Fibroblast of skin of abdomen (primary cell): Measurements from ENCODE around the gene KRTAP5-4.
A peak's percentile ranks its signal among the peaks of the same experiment; 100 is the strongest.
"Not testable (repeated sequence)": the region's sequence is repeated elsewhere in the genome, so short reads cannot be mapped to it uniquely, and the experiment has no call there.

ENCODE experiments used
- DNase-seq: peaks from one replicate; pipeline ENCODE4 v3.0.0-alpha.2; 2013

The KRTAP5-4 gene

DNA sequence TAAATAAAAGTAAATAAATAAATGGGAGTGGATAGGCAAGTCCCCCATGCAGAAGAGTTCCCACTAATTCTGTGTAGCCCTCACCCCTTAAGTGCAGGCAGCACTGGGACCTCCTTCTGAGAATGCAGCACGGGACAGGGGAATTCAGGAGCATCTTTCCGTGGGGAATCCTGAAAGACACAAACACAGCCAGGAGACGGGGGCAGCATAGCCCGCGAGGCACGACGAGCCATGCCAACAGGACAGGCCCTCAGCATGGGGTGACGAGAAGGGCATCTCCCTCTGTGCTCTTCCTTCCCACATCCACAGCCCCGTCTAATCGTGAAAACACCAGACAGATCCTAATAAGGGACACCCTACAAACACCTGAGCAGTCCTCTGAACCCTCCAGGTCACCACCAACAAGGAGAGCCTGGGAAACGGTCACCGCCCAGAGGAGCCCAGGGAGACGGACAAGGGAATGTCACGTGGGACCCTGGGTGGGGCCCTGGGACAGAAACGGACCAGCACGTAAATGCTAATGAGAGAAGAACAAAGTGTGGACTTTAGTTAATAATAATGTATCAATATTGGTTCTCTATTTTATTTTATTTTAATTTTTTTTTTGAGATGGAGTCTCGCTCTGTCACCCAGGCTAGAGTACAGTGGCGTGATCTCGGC, 14.5 kb upstream of the KRTAP5-4 start:
- no peak for DNase-seq

DNA sequence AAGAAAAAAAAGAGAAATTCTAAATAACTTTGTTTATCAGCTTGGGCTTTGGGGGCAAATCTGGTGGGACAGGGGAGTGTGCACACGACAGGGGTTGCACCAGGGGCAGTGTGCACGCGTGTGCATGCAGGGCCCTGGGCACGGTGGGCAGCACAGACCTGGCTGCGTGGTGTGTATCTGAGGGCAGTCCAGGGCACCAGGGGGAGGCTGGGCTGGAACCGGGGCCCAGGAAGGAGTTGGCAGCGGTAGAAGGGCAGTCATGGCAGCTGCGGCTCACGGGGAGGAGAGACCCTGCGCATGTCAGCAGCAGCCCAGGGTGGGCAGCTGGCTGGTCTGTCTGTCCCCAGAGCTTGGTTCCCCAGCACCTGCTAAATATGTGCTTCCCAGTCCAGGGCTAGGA, 11.9 kb upstream of the KRTAP5-4 start:
- no peak for DNase-seq

DNA sequence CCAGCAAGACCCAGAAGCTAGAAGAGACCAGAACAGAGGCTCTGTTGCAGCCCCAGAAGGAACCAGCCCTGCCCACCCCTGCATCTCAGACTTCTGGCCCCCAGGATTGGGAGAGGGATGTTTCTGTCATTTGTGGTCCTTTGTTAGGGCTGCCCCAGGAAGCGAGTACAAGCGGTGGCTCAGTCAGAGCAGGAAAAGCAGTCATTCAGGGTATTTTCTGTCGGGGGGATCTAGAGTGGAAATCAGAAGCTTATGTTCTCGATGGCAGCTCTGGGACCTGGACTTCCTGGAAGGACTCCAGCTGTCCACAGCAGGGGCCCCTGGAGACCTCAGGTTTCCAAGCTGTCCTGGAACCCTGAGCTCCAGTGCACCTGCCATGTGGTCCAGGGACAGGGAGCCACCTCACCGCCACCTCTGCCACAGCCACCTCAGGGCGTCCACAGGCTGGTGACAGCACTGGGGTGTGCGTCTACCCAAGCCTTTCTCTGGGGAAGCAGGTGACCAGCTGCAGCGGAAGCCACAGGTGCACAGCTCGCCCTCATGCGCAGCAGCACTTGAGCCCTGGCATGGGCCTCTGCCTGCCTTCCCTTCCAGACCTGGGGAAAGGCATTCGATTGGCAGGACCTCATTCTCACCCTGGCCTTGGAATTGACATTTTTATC, 10.2 kb upstream of the KRTAP5-4 start:
- DNase-seq, result no peak

DNA sequence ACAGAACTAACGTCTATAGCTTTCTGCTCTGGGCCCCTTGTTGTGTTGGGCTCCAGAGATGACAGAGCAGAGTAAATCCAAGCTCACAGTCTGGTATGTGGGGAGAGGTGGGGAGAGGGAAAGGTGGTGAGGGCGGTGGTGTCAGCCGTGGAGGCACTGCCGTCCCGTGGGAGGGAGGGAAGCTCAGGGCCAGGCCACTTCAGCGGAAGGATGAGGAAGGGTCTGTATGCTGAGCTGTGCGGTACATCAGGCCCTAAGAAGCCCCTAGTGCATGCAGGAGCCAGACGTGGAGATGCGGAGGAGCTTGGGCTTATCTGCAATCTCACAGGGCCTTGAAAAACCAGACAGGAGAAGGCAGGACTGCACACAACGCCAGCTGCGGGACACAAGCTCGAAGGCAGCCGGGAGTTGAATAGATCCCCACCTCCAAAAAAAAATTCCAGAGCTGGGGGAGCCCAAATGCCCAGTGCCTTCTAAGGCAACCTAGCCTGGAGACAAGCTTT, 9.2 kb upstream of the KRTAP5-4 start:
- no peak for DNase-seq

DNA sequence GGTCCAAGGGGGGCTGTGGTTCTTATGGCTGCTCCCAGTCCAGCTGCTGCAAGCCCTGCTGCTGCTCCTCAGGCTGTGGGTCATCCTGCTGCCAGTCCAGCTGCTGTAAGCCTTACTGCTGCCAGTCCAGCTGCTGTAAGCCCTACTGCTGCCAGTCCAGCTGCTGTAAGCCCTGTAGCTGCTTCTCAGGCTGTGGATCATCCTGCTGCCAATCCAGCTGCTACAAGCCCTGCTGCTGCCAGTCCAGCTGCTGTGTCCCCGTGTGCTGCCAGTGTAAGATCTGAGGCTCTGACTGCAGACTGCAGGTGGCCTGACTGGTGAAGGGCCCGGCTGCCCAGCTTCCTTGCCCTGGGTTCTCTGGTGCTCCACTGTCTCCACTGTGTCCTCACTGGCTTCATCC, 8.3 kb upstream of the KRTAP5-4 start:
- DNase-seq, result no peak

DNA sequence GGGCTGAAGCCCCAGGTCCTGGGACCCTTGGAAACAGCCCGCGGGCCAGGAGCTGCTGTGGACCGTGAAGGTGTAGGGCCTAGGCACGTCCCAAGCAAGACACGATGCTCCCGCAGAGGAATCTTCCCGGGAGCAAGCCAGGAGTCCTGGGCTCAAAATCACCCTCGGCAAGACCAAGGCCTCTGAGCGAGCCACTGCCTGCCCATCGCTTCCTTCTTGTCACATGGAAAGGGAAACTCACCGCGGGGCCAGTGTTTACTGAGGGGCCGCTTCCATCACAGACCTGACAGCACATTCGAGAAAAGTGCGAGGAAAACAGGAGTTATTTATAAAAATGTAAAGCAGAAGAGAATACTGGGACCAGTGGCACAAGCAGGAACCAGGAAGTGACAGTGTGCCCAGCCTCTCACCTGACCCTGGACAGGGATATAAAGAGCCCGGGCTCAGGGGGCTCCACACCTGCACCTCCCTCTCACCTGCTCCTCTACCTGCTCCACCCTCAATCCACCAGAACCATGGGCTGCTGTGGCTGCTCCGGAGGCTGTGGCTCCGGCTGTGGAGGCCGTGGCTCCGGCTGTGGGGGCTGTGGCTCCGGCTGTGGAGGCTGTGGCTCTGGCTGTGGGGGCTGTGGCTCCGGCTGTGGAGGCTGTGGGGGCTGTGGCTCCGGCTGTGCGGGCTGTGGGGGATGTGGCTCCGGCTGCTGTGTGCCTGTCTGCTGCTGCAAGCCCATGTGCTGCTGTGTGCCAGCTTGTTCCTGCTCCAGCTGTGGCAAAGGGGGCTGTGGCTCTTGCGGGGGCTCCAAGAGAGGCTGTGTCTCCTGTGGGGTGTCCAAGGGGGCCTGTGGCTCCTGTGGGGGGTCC, 7.6 kb upstream of the KRTAP5-4 start, which contains the start of gene KRTAP5-5:
KRTAP5-5 (plus strand) TSS at position 450 of the 860 bp plus-strand sequence; CDS start at position 516, 66 bp downstream.
- no peak for DNase-seq

DNA sequence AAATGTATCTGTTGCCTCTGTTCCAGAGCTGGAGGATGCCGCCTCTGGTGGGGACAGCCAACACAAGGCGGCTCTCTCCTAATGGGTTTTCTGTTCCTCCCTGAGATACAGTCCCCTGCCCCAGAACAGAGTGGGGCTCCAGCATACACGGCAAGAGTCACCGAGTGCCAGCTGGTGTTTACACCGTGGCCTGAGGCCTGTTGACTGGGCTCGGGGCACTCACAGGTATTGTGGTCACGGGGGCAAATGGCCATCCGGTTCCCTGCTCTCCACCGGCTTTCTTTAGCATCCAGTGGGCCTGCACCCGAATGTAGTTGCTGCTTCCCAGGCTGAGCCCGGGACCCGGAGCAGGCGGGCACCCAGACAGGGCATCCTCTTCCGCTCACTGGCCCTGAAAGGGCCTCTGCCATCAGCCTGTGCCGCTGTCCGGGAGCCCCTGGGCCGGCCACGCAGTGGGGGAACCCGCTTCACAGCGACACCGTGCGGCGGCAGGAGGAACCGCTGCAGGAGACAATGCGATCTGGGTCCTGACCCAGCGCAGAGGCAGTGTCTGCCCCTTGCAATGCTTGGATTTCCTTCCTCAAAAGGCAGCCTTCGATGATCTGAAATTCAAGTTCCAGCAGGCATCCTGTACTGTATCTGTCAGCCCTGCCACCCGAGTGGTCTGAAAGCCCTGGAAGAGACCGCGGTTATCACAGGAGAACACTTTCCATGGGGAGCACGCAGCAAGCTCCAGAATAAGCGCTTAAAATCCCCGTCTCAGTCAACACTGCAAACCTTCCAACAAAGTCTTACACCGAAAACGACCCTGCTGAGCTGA, 6.8 kb upstream of the KRTAP5-4 start:
- no peak for DNase-seq

DNA sequence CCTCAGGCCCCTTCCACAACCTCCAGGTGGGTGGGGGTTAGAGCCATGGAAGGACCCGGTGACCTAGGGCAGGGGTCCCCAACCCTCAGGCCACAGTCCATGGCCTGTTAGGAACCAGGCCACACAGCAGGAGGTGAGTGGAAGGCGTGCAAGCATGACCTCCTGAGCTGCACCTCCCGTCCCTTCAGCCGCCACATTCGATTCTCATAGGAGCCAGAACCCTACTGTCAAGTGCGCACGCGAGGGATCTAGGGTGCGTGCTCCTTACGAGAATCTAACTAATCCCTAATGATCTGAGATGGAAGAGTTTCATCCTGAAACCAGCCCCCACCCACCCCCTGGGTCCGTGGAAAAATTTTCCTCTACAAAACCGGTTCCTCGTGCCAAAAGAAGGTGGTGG, 3.6 kb upstream of the KRTAP5-4 start:
- no peak for DNase-seq

DNA sequence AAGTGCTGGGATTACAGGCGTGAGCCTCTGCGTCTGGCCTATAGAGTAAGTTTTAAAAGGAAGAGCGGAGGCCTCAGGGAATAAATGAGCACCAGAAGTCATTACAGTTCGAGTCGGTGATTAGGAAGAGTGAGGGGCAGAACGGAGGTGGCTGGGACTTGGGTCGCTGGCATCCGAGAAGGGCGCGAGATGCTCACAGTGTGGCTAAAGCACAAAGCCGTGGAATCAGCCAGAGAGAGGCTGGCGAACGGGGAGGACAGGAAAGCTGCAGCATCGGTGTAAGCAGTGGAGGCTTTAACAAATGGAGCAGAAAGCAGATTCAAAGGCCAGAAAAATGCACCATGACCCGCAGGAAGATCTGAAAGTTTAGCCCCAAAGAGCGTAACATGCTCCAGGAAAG, 2.7 kb upstream of the KRTAP5-4 start:
- DNase-seq, result no peak

DNA sequence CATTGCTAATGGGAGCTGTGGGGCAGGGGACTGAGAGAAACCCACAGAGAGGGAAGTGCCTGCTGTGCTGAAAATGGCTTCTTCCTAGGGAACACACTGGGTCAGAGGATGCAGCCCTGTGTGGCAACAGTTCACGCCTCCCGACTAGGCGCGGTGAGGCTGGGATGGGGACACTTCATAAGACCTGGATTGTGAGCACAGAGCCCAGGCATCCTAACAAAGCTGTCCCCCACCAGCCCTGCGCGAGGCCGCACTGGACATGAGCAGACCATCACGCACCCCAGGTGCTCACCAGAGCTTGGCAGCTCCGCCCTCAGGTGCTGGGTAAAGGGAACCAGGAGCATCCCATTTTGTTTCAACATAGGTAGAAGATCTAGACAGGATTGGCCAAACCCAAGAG, 1.8 kb upstream of the KRTAP5-4 start:
- DNase-seq, result no peak

DNA sequence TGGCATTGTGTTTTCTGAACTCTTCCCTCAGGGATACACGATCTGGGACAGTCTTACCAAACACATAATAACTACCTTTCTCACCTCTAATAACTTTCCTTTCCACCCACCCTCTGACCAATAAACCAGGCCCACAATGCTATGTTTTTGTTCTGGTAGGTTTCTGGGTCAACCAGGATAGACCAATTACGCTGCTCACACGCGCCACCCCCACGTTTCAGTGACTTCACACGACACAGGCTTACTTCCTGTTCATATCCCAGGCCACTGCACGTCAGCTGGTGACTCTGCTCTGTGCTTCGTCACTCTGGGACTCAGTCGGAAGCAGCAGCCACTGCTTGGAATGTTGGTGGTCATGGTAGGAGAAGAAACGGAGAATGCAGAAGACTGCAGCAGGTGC, 2.5 kb downstream of the KRTAP5-4 start:
- DNase-seq, result no peak

DNA sequence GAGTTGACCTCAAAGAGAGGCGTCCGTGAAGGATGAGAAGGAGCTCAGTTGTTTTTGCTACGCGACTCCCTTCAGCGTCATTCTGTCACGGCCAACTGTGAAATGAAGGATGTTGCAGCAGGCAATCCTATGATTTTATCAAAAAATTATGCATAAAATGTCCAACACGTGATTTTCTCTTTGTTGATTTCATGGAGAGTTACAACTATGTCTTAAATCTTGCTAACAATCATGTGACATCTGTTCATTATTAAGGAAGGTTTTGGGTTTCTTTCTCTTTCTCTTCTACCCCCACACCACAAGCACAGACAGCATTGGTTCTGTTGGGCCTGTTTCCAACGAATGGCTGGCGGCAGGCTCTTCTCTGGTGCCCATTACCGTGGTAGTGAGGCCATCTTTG, 3.7 kb downstream of the KRTAP5-4 start:
- DNase-seq, result peak; percentile 21

DNA sequence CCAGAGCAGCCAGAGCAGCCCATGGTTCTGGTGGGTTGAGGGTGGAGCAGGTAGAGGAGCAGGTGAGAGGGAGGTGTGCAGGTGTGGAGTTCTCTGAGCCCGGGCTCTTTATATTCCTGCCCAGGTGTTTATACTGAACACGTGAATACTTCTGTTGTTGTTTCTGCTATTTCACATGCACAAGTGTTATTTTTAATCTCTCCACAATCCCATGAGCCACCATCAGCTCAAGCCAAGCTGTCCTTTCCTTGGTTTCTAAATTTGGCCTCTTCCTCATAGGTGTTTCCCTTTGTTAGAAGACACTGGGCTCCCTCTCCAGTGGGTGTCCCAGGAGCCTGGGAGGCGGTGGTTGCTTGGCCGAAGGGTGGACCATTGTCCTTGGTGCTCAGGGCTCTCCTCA, 13.6 kb downstream of the KRTAP5-4 start, which contains the start of gene KRTAP5-3:
KRTAP5-3 (minus strand) TSS at position 101 of the 400 bp plus-strand sequence; CDS start at position 23, 78 bp downstream.
- no peak for DNase-seq

DNA sequence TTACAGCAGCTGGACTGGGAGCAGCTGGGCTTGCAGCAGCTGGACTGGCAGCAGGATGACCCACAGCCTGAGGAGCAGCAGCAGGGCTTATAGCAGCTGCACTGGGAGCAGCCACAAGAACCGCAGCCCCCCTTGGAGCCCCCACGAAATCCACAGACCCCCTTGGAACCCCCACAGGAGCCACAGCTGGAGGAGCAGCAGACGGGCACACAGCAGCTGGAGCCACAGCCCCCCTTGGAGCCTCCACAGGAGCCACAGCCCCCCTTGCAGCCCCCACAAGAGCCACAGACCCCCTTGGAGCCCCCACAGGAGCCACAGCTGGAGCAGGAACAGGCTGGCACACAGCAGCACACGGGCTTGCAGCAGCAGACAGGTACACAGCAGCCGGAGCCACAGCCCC, 14.0 kb downstream of the KRTAP5-4 start:
- not testable (repeated sequence) for DNase-seq

DNA sequence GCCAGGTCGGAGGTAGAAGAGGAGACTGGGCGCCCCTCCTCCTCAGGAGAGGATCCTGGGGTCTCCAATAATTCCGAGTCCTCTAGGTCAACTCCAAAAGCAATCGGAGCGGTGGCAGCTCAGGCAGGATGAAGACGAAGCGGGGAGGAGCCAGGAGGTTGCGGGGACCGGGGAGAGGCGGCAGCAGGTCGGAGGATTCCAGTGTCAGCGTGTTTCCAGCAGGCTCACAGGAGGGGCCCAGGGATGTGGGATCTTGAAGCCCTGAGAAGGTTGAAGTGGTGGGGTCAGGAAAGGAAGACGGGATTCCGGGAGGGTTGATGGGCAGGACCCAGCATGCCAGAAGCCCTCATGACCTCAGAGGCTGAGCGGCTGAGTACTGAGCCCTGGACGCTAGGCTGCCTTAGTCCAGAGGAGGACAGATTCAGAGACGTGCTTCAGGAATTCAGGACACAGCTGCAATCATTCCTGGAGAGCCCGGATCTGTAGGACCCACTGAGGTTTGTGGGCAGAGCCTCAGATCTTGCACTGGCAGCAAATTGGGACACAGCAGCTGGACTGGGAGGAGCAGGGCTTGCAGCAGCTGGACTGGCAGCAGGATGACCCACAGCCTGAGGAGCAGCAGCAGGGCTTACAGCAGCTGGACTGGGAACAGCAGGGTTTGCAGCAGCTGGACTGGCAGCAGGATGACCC, 14.6 kb downstream of the KRTAP5-4 start:
- DNase-seq, result not testable (repeated sequence)

DNA sequence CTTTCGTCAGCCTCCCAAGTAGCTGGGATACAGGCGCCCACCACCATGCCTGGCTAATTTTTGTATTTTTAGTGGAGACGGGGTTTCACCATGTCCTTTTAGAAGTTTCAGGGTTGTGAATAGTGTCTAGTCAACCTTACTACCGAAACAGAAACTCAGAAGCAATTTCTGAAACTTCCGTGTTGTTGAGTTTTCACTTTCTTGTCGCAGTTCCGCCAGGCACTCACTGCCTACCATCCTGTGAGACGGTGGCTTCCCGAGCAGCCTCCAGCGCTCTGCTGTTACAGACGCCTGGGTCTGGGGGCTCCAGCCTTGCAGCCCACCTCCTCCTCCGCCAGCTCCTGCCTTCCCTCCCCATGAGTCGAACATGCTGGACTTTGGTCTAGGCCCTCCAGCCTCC, 16.0 kb downstream of the KRTAP5-4 start:
- not testable (repeated sequence) for DNase-seq

DNA sequence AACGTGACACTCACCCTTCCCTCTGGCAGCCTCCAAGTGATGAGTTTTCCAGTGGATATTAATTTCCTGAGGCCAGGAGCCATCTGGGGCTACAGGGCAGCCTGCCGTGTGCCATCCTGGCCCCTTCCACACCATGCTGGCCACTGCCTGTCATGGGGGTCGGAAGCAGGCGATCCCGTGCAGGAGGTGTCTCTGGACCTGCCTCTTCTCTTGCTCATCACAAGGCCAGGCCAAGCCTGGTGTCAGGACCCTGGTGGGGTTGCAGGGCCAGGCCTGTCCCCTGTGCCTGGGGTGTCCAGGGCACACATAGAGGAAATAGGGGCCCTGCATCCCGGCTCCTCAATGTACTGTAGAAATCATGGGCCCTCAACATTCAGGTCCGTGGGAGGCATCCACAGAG, 17.2 kb downstream of the KRTAP5-4 start:
- DNase-seq, result no peak

DNA sequence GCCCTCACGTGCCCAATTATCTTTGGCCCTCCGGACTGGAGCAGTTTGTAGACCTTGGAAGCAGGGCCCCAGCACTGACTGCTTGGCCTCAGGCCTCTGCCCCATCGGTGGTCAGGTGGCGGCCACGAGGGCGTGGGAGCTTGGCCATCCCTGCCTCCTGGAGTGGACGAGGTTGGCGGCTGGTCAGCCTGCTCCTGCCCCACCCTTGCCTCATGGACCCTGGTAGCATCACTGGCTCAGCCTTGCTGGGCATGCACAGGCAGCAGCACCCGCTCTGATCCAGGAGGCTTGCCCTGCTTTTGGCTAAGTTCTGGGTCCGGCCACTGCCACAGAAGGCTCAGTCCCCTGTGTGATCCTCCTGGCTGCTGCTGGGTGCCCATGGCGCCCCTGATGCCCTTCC, 17.8 kb downstream of the KRTAP5-4 start:
- DNase-seq, result no peak

DNA sequence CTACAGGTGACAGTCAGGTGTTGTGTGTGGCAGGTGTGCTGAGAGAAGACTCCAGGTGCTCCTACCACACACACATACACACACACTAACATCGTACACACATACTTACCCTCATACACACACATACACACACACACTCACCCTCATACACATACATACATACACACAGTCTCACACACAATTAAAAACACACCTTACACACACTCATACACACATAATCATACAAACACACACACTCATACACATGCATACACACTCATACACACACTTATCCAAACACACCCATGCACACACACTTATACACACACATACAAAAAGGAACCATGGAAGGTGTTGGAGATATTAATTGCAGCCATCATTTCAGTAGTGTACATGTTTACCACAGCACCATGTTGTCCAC, 18.3 kb downstream of the KRTAP5-4 start:
- DNase-seq, result no peak

DNA sequence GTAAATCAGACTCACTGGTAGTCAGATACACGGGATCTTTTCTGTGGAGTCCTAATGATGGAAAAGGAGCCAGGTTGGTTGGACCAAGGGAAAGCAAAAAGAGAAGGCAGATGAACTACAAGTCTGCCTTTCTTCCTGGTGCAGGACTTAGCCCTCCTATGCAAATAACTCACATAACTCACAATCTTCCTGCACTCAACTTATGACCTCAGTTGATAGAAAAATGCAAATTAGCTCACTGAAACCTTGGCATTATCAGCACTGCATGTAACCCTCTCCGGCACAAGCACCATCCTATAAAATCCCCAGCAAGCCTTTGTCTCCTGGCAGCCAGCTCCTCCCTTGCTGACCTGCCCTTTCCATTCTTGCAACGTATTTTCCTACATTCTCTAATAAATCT, 20.3 kb downstream of the KRTAP5-4 start:
- not testable (repeated sequence) for DNase-seq

DNA sequence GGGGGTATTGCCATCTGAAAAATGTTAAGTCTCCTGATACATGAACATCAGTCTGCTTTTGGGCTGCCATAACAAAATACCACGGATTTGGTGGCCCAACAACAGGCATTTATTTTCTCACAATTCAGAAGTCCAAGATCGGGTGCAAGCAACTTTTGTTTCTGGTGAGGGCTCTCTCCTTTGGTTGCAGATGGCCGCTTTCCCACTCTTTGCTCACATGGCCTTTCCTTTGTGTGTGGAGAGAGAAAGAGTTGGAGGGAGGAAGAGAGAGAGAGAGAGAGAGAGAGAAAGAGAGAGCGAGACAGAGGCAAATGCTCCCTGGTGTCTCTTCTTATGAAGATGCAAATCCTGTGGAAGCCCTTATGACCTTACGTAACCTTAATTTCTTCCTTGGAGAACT, 21.3 kb downstream of the KRTAP5-4 start:
- DNase-seq, result no peak

DNA sequence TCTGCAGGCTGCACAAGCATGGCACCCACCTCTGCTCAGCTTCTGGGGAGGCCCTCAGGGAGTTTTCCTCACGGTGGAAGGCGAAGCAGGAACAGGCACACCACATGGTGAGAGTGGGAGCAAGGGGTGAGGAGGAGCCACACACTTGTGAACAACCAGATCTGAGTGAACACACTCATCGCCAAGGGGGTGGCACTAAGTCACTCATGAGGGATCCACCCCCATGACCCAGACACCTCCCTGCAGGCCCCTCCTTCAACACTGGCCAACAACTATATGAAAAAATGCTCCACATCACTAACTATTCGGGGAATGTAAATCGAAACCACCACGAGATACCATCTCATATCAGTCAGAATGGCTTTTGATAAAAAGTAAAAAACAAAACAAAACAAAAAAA, 23.1 kb downstream of the KRTAP5-4 start:
- no peak for DNase-seq
